SIG-M5 treated with dmso at 0.1 percent for 504 hours (cell line): ENCODE data around the gene NDRG3.
"Not testable (repeated sequence)": the region's sequence is repeated elsewhere in the genome, so short reads cannot be mapped to it uniquely, and the experiment has no call there.

Experiments
- DNase-seq: peaks from one replicate; lab custom pipeline; 2025; ENCODE audit not compliant: unreplicated experiment; lab: John Stamatoyannopoulos, UW

Gene NDRG3

GRCh38 chr20:36645353-36645752, 100.5 kb downstream of the NDRG3 start:
- no peak for DNase-seq

DNA sequence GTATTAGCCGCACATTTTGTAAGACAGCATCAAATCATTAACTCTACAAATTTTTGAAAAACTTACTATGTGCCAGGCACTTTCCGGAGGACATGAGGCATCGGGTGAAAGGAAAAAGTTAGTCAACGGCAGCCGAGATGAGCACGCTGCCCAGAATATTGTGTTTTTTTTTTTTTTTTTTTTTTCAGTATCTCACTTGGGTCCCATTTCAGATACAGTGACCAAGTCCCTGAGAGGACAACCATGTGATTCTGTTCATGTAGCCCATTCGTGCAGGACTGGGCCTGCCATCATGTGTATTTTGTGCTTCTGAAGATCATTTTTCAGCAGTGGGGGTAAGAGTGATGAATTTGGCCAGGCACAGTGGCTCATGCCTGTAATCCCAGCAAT, 101.2 kb downstream of the NDRG3 start:
- DNase-seq, result no peak

- no peak for DNase-seq
These were observed 101.7 kb downstream of the NDRG3 start for GRCh38 chr20:36644032-36644705.

- no peak for DNase-seq
These were observed 103.8 kb downstream of the NDRG3 start for GRCh38 chr20:36642136-36642535.

GRCh38 chr20:36641506-36641843, 104.4 kb downstream of the NDRG3 start:
- no peak for DNase-seq

DNA sequence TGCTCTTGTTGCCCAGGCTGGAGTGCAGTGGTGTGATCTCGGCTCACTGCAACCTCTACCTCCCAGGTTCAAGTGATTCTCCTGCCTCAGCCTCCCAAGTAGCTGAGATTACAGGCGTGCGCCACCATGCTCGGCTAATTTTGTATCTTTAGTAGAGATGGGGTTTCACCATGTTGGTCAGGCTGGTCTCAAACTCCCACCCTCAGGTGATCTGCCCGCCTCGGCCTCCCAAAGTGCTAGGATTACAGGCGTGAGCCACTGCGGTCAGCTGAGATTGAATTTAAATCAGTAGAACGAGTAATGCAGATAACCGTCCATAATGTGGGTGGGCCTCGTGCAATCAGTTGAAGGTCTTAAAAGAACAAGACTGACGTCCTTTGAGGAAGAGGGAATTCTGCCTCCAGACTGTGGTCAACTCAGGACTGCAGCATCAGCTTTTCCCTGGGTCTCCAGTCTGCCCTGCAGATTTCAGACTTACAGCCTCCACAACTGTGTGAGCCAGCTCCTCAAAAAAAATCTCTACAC, 107.0 kb downstream of the NDRG3 start:
- not testable (repeated sequence) for DNase-seq

- DNase-seq, result no peak
These were observed 111.5 kb downstream of the NDRG3 start for GRCh38 chr20:36634342-36634741.

GRCh38 chr20:36633285-36633772, 112.6 kb downstream of the NDRG3 start:
- no peak for DNase-seq

DNA sequence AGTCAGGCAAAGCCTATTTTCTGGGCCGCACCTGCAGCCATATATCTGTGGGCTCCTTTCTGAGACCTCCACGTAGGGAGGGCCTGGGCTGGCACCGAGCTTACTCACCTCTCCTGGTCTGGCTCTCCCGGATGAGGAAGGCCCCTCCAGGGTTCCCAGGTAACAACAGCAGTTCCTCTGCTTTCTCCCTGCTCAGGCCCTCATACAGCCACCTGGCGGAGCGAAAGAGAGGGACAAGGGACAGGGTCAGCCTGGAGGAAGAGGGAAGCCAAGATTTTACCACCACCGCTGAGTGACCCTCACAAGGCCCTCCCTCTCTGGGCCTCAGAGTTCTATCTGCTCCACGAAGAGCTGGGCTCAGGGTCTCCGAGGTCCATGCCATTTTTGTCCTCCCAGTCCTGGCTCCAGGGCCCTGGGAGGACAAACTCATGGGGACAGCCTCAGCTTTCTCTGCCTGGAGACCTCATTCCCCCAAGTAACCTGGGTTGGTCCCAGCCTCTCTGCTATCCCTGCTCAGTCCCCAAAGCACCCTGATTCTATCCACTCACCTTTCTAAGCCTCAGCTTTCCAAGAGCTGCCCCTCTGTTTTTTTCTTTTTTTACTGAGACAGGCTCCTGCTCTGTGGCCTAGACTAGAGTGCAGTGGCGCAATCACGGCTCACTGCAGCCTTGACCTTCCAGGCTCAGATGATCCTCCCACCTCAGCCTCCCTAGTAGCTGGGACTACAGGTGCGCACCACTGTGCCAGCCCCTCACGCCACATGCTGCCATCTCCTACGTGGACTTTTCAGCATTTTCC, 113.2 kb downstream of the NDRG3 start:
- DNase-seq, result no peak

- no peak for DNase-seq
These were observed 113.8 kb downstream of the NDRG3 start for GRCh38 chr20:36632147-36632486.

- no peak for DNase-seq
These were observed 114.2 kb downstream of the NDRG3 start for GRCh38 chr20:36631646-36632045.

- peak; percentile 31 for DNase-seq
These were observed 115.9 kb downstream of the NDRG3 start for GRCh38 chr20:36629719-36630681.

GRCh38 chr20:36628076-36628475, 117.8 kb downstream of the NDRG3 start:
- DNase-seq, result no peak

DNA sequence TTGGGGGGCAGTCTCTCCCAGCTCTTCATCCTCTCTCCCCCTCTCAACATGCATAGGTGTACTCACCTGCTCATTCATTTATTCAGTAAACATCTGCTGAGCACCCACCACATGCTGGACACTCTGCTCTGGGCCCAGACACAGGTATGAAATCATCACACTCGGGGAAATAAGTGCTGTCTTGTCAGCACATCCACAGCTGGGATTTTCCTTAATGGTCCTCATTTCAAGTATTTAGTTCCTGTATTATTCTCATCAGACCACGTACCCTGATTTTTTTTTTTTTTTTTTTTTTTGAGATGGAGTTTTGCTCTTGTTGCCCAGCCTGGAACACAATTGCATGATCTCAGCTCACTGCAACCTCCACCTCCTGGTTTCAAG, 121.0 kb downstream of the NDRG3 start:
- no peak for DNase-seq

- no peak for DNase-seq
These were observed 121.6 kb downstream of the NDRG3 start for GRCh38 chr20:36624068-36624943.

DNA sequence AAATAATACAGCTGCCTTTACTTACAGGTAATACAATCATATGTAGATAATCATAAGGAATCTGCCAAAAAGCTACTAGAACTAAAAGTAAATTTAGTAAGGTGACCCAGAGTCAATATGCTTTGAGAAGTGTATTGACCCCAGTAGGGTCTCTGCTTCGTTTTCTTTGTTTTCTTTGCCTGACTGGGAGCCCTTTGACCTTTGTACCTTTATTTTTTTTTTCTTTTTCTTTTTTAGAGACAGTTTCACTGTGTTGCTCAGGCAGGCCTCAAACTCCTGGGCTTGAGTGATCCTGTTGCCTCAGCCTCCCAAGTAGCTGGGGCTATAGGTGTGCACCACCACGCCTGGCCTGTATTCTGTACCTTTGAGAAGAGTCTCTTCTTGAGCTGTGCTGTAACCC, 122.4 kb downstream of the NDRG3 start:
- DNase-seq, result no peak

GRCh38 chr20:36620917-36621316, 125.0 kb downstream of the NDRG3 start:
- no peak for DNase-seq

DNA sequence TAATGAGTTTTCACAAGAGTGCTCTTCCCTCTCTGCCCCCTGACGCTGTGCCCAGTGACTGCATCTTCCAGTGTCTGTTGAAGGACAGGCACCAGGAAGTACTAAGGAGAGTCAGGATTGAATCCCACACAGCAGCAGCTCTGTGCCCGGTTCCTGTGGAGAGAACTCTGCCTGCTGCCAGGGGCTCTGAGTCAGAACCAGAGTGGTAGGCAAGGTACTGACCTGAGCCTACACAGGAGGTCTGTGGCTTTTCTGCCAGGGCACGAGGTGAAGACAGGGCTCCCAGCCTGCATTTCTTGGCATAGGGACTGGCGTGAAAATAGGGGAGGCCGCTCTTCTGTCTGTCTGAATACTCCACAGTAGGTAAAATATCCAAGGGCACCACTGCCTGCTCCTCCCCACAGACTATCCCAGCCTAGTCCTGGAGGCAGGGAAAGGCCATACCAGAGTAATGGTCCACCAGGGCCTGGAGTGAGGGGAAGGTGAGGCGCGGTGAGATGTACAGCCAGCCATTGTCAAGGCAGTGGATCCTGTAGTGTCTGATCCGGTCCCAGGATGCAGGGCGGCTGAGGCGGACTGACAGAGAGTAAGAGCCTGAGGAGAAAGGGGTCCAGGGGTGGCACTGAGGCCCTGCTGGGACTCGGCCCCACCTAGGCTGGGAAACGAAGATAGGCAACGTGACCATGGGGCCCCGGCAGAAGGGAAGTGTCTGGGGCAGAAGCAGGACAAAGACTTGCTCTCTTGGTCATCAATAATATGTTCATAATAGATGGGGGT, 130.9 kb downstream of the NDRG3 start:
- DNase-seq, result no peak

DNA sequence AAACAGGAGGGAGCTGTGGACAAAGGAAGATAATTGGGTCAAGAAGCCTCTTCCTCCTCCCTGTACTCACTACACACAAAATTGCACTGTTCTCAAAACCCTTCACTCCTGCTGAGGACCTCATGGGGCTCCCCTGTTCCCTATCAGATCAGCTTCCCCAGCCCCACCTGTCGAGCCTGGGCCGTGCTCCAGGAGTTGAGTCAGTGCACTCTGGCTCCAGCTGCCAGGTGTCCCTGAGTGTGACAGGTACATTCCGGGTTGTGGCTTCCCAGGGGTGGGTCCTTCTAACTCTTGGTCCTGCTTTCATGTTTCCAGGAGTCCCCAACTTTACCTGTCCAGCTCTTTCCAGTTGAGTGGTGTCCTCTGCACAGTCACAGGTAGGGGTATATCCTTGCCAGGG, 131.9 kb downstream of the NDRG3 start:
- no peak for DNase-seq

DNA sequence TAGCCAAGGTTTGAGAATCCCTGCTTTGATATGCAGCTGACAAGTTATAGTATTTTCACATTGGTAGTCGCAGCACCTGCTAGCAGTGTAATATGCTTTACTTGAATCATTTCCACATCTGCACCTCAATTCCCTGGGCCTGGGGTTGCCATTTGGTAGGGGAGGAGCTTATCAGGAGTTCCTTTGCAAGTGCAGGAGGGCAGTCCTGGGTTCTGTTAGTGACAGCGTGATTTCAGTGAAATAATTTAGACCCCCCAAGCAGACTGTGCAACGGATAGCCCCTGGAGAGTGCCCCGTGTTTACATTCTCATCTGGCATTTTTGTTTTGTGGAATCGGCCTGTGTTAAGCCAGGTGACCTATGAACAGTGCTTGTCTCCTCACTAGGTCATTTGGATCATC, 134.3 kb downstream of the NDRG3 start:
- DNase-seq, result no peak
